BLaER1 (cell line): ENCODE results near the gene PALM2AKAP2.
"Not testable (repeated sequence)": the region's sequence is repeated elsewhere in the genome, so short reads cannot be mapped to it uniquely, and the experiment has no call there.

ENCODE experiments used
- H3K27ac ChIP-seq: shearing (Covaris generic); formaldehyde crosslinking; 2 replicates; pipeline ENCODE4 v1.8.1; 2022
- H3K27me3 ChIP-seq: shearing (Covaris generic); formaldehyde crosslinking; 2 replicates; pipeline ENCODE4 v1.8.1; 2022
- H3K36me3 ChIP-seq: shearing (Covaris generic); formaldehyde crosslinking; 2 replicates; pipeline ENCODE4 v1.8.1; 2022
- H3K4me1 ChIP-seq: shearing (Covaris generic); formaldehyde crosslinking; 2 replicates; pipeline ENCODE4 v1.8.1; 2022
- H3K4me2 ChIP-seq: shearing (Covaris generic); formaldehyde crosslinking; 2 replicates; pipeline ENCODE4 v1.8.1; 2022
- H3K4me3 ChIP-seq: shearing (Covaris generic); formaldehyde crosslinking; 2 replicates; pipeline ENCODE4 v1.8.1; 2022
- H3K9ac ChIP-seq: shearing (Covaris generic); formaldehyde crosslinking; 2 replicates; pipeline ENCODE4 v1.8.1; 2022
- H3K9me3 ChIP-seq: shearing (Covaris generic); formaldehyde crosslinking; 2 replicates; pipeline ENCODE4 v1.8.1; 2022
- H4K20me1 ChIP-seq: shearing (Covaris generic); formaldehyde crosslinking; 2 replicates; pipeline ENCODE4 v1.8.1; 2022
- Cebpa-rat ChIP-seq: shearing (Covaris generic); IDR thresholded peaks from 2 replicates; pipeline ENCODE4 v1.8.1; 2022

The PALM2AKAP2 gene

GRCh38 chr9:109815366-109815947 lies 35.5 kb downstream of the PALM2AKAP2 start:
- TF ChIP-seq Cebpa-rat = no peak
- no peaks in the 10 kb centered on the region for H4K20me1 ChIP-seq
- H3K36me3 ChIP-seq = no peaks in the 10 kb centered on the region
- H3K9ac ChIP-seq = no peak overlapping the region
- H3K4me2 ChIP-seq = no peak overlapping the region
- H3K27ac ChIP-seq = no peak overlapping the region
- no peaks in the 10 kb centered on the region for H3K9me3 ChIP-seq
- H3K4me3 ChIP-seq = no peak overlapping the region
- H3K4me1 ChIP-seq = peaks cover 9% of the 10 kb centered on the region
- H3K27me3 ChIP-seq = no peaks in the 10 kb centered on the region

GRCh38 chr9:109816490-109816889 lies 36.5 kb downstream of the PALM2AKAP2 start:
- H3K9me3 ChIP-seq = no peaks in the 10 kb centered on the region
- H3K27ac ChIP-seq = no peak overlapping the region
- H3K36me3 ChIP-seq = no peaks in the 10 kb centered on the region
- H3K4me1 ChIP-seq = peaks cover 9% of the 10 kb centered on the region
- H3K4me2 ChIP-seq = no peak overlapping the region
- TF ChIP-seq Cebpa-rat = no peak
- no peak overlapping the region for H3K4me3 ChIP-seq
- no peaks in the 10 kb centered on the region for H4K20me1 ChIP-seq
- no peak overlapping the region for H3K9ac ChIP-seq
- H3K27me3 ChIP-seq = no peaks in the 10 kb centered on the region

- no peak overlapping the region for H3K9ac ChIP-seq
Observed at GRCh38 chr9:109817146-109817845, 37.3 kb downstream of the PALM2AKAP2 start.

GRCh38 chr9:109817846-109818472 lies 38.0 kb downstream of the PALM2AKAP2 start:
- H3K9ac ChIP-seq = no peak overlapping the region
- H3K27me3 ChIP-seq = no peaks in the 10 kb centered on the region
- H3K4me1 ChIP-seq = peaks cover 5% of the 10 kb centered on the region
- no peak overlapping the region for H3K4me3 ChIP-seq
- no peaks in the 10 kb centered on the region for H3K9me3 ChIP-seq
- H3K36me3 ChIP-seq = no peaks in the 10 kb centered on the region
- H3K27ac ChIP-seq = no peak overlapping the region
- TF ChIP-seq Cebpa-rat = no peak
- no peak overlapping the region for H3K4me2 ChIP-seq
- no peaks in the 10 kb centered on the region for H4K20me1 ChIP-seq

More at GRCh38 chr9:109817146-109817845, 37.3 kb downstream of the PALM2AKAP2 start:
- no peak overlapping the region for H3K27ac ChIP-seq
- no peaks in the 10 kb centered on the region for H3K27me3 ChIP-seq
- TF ChIP-seq Cebpa-rat = no peak
- peaks cover 9% of the 10 kb centered on the region for H3K4me1 ChIP-seq
- no peaks in the 10 kb centered on the region for H3K36me3 ChIP-seq
- no peak overlapping the region for H3K4me2 ChIP-seq
- no peaks in the 10 kb centered on the region for H4K20me1 ChIP-seq
- no peak overlapping the region for H3K4me3 ChIP-seq
- no peaks in the 10 kb centered on the region for H3K9me3 ChIP-seq

- Histone ChIP-seq H3K4me2 (no peak overlapping the region), H3K9me3 (no peaks in the 10 kb centered on the region), H3K9ac (no peak overlapping the region), H4K20me1 (no peaks in the 10 kb centered on the region), H3K4me1 (no peaks in the 10 kb centered on the region), H3K27ac (no peak overlapping the region), H3K36me3 (no peaks in the 10 kb centered on the region), H3K4me3 (no peak overlapping the region), H3K27me3 (no peaks in the 10 kb centered on the region)
- TF ChIP-seq Cebpa-rat = no peak
Observed at GRCh38 chr9:109821711-109822110, 41.7 kb downstream of the PALM2AKAP2 start.

- not testable (repeated sequence) for H3K27me3 ChIP-seq, H3K4me3 ChIP-seq, H3K4me1 ChIP-seq, H3K9me3 ChIP-seq, H3K9ac ChIP-seq, H3K36me3 ChIP-seq, H3K27ac ChIP-seq, H3K4me2 ChIP-seq, H4K20me1 ChIP-seq
Observed at GRCh38 chr9:109825383-109825782, 45.4 kb downstream of the PALM2AKAP2 start.

- Histone ChIP-seq H3K36me3 (no peaks in the 10 kb centered on the region), H3K4me3 (no peak overlapping the region), H3K4me2 (no peak overlapping the region), H4K20me1 (no peaks in the 10 kb centered on the region), H3K27me3 (no peaks in the 10 kb centered on the region), H3K9ac (no peak overlapping the region), H3K9me3 (no peaks in the 10 kb centered on the region), H3K27ac (no peak overlapping the region), H3K4me1 (no peaks in the 10 kb centered on the region)
- TF ChIP-seq Cebpa-rat = no peak
Observed at GRCh38 chr9:109826559-109826958, 46.6 kb downstream of the PALM2AKAP2 start.

GRCh38 chr9:109828254-109828653 lies 48.3 kb downstream of the PALM2AKAP2 start:
- H3K4me1 ChIP-seq = no peaks in the 10 kb centered on the region
- H4K20me1 ChIP-seq = no peaks in the 10 kb centered on the region
- no peak overlapping the region for H3K4me3 ChIP-seq
- no peak overlapping the region for H3K4me2 ChIP-seq
- no peak overlapping the region for H3K27ac ChIP-seq
- TF ChIP-seq Cebpa-rat = no peak
- no peak overlapping the region for H3K9ac ChIP-seq
- peaks cover 2% of the 10 kb centered on the region; the same call in 1 of the 2 replicates for H3K9me3 ChIP-seq
- H3K27me3 ChIP-seq = no peaks in the 10 kb centered on the region
- no peaks in the 10 kb centered on the region for H3K36me3 ChIP-seq
